ENCODE data around the gene RANBP9. TPM values are rescaled to one million over a fixed set of nuclear protein-coding genes. Genes with fewer than 3 reads are reported as not detected.

RANBP9 gene
- total and polyA plus RNA-seq, 9 of the 15 experiments (the other 6 are each of a cell fraction or from before 2014, with no cell fraction given): 27.5 to 130 (median 61.5) TPM

DNA sequence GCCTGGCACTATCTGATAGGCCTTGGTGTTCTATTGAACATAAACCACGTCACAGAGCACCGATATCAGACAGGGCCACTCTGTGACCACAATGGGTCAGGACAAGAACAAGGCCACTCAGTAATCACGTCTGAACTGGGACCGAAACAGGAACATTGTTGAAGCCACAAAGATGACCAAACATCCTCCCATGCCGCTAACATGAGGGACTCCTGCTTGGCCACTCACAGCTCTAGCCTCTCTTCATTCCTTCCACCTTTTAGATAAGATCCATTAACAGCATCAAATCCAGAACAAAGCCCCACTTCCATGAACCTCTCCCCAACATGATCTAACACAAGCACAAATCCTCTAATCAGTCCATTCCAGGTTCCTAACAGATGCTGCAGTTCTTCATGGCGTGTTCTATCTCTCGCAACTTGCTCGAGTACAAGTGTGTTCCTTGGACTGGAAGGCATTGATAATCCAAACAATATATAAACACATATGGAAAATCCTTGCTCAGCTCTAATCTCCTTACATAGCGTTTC lies 129.9 kb downstream of the RANBP9 start (continued):
- TF ChIP-seq, protein P1, sequence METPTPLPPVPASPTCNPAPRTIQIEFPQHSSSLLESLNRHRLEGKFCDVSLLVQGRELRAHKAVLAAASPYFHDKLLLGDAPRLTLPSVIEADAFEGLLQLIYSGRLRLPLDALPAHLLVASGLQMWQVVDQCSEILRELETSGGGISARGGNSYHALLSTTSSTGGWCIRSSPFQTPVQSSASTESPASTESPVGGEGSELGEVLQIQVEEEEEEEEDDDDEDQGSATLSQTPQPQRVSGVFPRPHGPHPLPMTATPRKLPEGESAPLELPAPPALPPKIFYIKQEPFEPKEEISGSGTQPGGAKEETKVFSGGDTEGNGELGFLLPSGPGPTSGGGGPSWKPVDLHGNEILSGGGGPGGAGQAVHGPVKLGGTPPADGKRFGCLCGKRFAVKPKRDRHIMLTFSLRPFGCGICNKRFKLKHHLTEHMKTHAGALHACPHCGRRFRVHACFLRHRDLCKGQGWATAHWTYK (CRISPR knock-in tag; IDR thresholded peaks at IDR 0.05): no peak
- peak; percentile 59 to 62; a peak in 2 of 4 replicates for TF ChIP-seq TRIM24 (IDR thresholded peaks at IDR 0.05)

DNA sequence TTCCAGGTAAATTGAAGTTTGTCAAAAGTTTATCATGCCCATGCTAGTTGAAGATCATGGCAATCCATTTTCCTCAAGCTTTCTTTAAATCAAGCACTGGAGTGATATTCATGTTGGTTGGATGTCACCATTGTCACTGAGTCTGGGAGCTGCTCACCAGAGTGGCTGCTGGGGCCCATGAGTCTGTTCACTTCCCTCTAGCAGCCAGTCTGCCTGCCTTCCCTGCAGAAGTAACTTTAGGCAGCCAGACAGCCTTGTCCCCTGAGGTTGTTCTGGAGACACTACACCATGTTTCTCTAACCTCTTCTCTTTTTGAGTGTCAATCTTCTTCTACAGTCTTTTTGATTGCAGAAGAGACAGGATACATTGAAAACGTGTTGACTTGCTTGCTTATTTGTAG lies 131.7 kb downstream of the RANBP9 start:
- H3K9ac ChIP-seq (ENCODE audit: insufficient read depth in 1 of 2, low read depth in 2 of 2, low read length in 2 of 2): no peak overlapping the region
- DNase-seq (ENCODE audit: extremely low read depth in 1 of 4, low spot score in 3 of 4) (no peak), FAIRE-seq (no peak), ATAC-seq (no peak)
- H3K79me2 ChIP-seq (ENCODE audit: control insufficient read depth, insufficient read depth, low read length): peaks cover 11% of the 10 kb centered on the region
- TF ChIP-seq FIP1L1 (IDR thresholded peaks at IDR 0.05; ENCODE audit: low read depth, low read length, poor library complexity, severe bottlenecking): no peak
- TF ChIP-seq SUPT5H (IDR thresholded peaks at IDR 0.05): no peak
- no peak for TF ChIP-seq HIVEP1 (CRISPR knock-in tag; IDR thresholded peaks at IDR 0.05)
- TF ChIP-seq NCOA4 (IDR thresholded peaks at IDR 0.05; ENCODE audit: partially characterized antibody): no peak
- no peak for TF ChIP-seq ZNF75A (CRISPR knock-in tag; IDR thresholded peaks at IDR 0.05)
- TF ChIP-seq, protein P2, sequence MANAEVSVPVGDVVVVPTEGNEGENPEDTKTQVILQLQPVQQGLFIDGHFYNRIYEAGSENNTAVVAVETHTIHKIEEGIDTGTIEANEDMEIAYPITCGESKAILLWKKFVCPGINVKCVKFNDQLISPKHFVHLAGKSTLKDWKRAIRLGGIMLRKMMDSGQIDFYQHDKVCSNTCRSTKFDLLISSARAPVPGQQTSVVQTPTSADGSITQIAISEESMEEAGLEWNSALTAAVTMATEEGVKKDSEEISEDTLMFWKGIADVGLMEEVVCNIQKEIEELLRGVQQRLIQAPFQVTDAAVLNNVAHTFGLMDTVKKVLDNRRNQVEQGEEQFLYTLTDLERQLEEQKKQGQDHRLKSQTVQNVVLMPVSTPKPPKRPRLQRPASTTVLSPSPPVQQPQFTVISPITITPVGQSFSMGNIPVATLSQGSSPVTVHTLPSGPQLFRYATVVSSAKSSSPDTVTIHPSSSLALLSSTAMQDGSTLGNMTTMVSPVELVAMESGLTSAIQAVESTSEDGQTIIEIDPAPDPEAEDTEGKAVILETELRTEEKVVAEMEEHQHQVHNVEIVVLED (CRISPR knock-in tag; IDR thresholded peaks at IDR 0.05): no peak
- no peak for TF ChIP-seq PHF8 (IDR thresholded peaks at IDR 0.05; ENCODE audit: borderline replicate concordance, low read length)
- TF ChIP-seq MIER1 (IDR thresholded peaks at IDR 0.05; ENCODE audit: low read depth): no peak
- TF ChIP-seq JUND (IDR thresholded peaks at IDR 0.05; ENCODE audit: borderline replicate concordance, low read depth, low read length): no peak
- no peak for TF ChIP-seq JUND (tag; IDR thresholded peaks at IDR 0.05; ENCODE audit: borderline replicate concordance, low read depth, low read length)
- TF ChIP-seq XRCC4 (IDR thresholded peaks at IDR 0.05; ENCODE audit: extremely low read depth, insufficient read depth, insufficient read length): no peak
- no peak for TF ChIP-seq SMC3 (conservative IDR thresholded peaks at IDR 0.05; ENCODE audit: insufficient read depth, low read depth, low read length)
- TF ChIP-seq TAL1 (IDR thresholded peaks at IDR 0.05): no peak
- TF ChIP-seq, protein P3, sequence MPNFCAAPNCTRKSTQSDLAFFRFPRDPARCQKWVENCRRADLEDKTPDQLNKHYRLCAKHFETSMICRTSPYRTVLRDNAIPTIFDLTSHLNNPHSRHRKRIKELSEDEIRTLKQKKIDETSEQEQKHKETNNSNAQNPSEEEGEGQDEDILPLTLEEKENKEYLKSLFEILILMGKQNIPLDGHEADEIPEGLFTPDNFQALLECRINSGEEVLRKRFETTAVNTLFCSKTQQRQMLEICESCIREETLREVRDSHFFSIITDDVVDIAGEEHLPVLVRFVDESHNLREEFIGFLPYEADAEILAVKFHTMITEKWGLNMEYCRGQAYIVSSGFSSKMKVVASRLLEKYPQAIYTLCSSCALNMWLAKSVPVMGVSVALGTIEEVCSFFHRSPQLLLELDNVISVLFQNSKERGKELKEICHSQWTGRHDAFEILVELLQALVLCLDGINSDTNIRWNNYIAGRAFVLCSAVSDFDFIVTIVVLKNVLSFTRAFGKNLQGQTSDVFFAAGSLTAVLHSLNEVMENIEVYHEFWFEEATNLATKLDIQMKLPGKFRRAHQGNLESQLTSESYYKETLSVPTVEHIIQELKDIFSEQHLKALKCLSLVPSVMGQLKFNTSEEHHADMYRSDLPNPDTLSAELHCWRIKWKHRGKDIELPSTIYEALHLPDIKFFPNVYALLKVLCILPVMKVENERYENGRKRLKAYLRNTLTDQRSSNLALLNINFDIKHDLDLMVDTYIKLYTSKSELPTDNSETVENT (CRISPR knock-in tag; IDR thresholded peaks at IDR 0.05): no peak
- in situ Hi-C loops (cut with MboI) (no loop called here), intact Hi-C loops (cut with micrococcal nuclease) (loop anchor here (5.0 to 10.0 kb wide), 4 partner anchors 93 to 495 kb away; partner anchors contain the start of gene GFOD1)
- no peak overlapping the region for H3K4me3 ChIP-seq
- no TSS peak for BruUV-seq (replicated peaks)
- no peak overlapping the region for H2AFZ ChIP-seq (ENCODE audit: low read depth, low read length)
- peaks cover 4% of the 10 kb centered on the region for H3K9me3 ChIP-seq (replicated peaks; ENCODE audit: control insufficient read depth, insufficient read depth, low read depth, low read length)
- peaks cover 8 to 17% of the 10 kb centered on the region in 2 experiments; a peak in 4 of 5 replicates for H3K4me1 ChIP-seq (replicated peaks in 1 of 2; ENCODE audit: control insufficient read depth in 2 of 2, insufficient read depth in 2 of 2, low read length in 2 of 2)
- H3K27ac ChIP-seq (ENCODE audit: extremely low read depth, low read depth, low read length): no peak overlapping the region
- ChIA-PET CTCF (ENCODE audit: low intra/inter-chr PET ratio) (no interaction called here), POLR2A (interaction anchor here (1.1 kb wide), 1 partner anchor 12 kb away, joined by 3 read pairs; no protein-coding TSS in a partner anchor)
- H3K36me3 ChIP-seq (ENCODE audit: control insufficient read depth, insufficient read depth, low read length): no peaks in the 10 kb centered on the region
- no peak overlapping the region for H3K4me2 ChIP-seq (ENCODE audit: insufficient read depth, low read length)
- H3K9me1 ChIP-seq (ENCODE audit: control insufficient read depth, insufficient read depth, low read length): no peaks in the 10 kb centered on the region
- WGBS (ENCODE audit: insufficient coverage, low coverage, missing lambda C conversion rate): 24% methylated on average over 1 of the region's 1 CpG
- H3K27me3 ChIP-seq (ENCODE audit: control insufficient read depth in 2 of 2, insufficient read depth in 2 of 2, low read length in 2 of 2): no peaks in the 10 kb centered on the region
- no peaks in the 10 kb centered on the region for H4K20me1 ChIP-seq (replicated peaks; ENCODE audit: control insufficient read depth, insufficient read depth, low read length)

Data from K562 (cell line).